ENCODE data around the gene RALGDS. TPM values are rescaled to one million over a fixed set of nuclear protein-coding genes. Genes with fewer than 3 reads are reported as not detected.
"Not testable (repeated sequence)": the region's sequence is repeated elsewhere in the genome, so short reads cannot be mapped to it uniquely, and the experiment has no call there.

RALGDS gene
- total RNA-seq, 1 donor from 2014 or later = 449 TPM

GRCh38 chr9:133073086-133074014, 47.7 kb downstream of the RALGDS start:
- Mint-ChIP-seq H3K9me3 (ENCODE audit: unreplicated experiment) (peaks cover 6% of the 10 kb centered on the region), H3K4me3 (ENCODE audit: unreplicated experiment) (no peak overlapping the region), H3K27me3 (ENCODE audit: unreplicated experiment) (peaks cover 2% of the 10 kb centered on the region), H3K27ac (ENCODE audit: unreplicated experiment) (no peak overlapping the region), H3K36me3 (ENCODE audit: unreplicated experiment) (no peaks in the 10 kb centered on the region), H3K4me1 (ENCODE audit: low read depth, unreplicated experiment) (no peaks in the 10 kb centered on the region)
- no peak for DNase-seq
- no peak for TF ChIP-seq CTCF (IDR thresholded peaks at IDR 0.05; ENCODE audit: partially characterized antibody, unreplicated experiment)

- H3K4me3 Mint-ChIP-seq (ENCODE audit: unreplicated experiment); H3K9me3 Mint-ChIP-seq (ENCODE audit: unreplicated experiment); H3K36me3 Mint-ChIP-seq (ENCODE audit: unreplicated experiment); H3K27me3 Mint-ChIP-seq (ENCODE audit: unreplicated experiment); H3K27ac Mint-ChIP-seq (ENCODE audit: unreplicated experiment); DNase-seq; H3K4me1 Mint-ChIP-seq (ENCODE audit: low read depth, unreplicated experiment): not testable (repeated sequence)
Measured at GRCh38 chr9:133072210-133072609, 48.8 kb downstream of the RALGDS start.

- Mint-ChIP-seq H3K4me1 (ENCODE audit: low read depth, unreplicated experiment) (no peaks in the 10 kb centered on the region), H3K4me3 (ENCODE audit: unreplicated experiment) (no peak overlapping the region)
Measured at GRCh38 chr9:133071484-133072150, 49.4 kb downstream of the RALGDS start.

GRCh38 chr9:133070985-133071384, 50.1 kb downstream of the RALGDS start:
- H3K4me3 Mint-ChIP-seq (ENCODE audit: unreplicated experiment); H3K27me3 Mint-ChIP-seq (ENCODE audit: unreplicated experiment); H3K9me3 Mint-ChIP-seq (ENCODE audit: unreplicated experiment); H3K36me3 Mint-ChIP-seq (ENCODE audit: unreplicated experiment); DNase-seq; H3K27ac Mint-ChIP-seq (ENCODE audit: unreplicated experiment); H3K4me1 Mint-ChIP-seq (ENCODE audit: low read depth, unreplicated experiment): not testable (repeated sequence)

More at GRCh38 chr9:133071484-133072150, 49.4 kb downstream of the RALGDS start:
- no peak for TF ChIP-seq CTCF (IDR thresholded peaks at IDR 0.05; ENCODE audit: partially characterized antibody, unreplicated experiment)
- H3K36me3 Mint-ChIP-seq (ENCODE audit: unreplicated experiment) = no peaks in the 10 kb centered on the region
- peaks cover 2% of the 10 kb centered on the region for H3K27me3 Mint-ChIP-seq (ENCODE audit: unreplicated experiment)
- H3K27ac Mint-ChIP-seq (ENCODE audit: unreplicated experiment) = no peak overlapping the region
- peaks cover 9% of the 10 kb centered on the region for H3K9me3 Mint-ChIP-seq (ENCODE audit: unreplicated experiment)
- DNase-seq = no peak

- H3K36me3 Mint-ChIP-seq (ENCODE audit: unreplicated experiment); DNase-seq; H3K4me1 Mint-ChIP-seq (ENCODE audit: low read depth, unreplicated experiment); H3K4me3 Mint-ChIP-seq (ENCODE audit: unreplicated experiment); H3K27ac Mint-ChIP-seq (ENCODE audit: unreplicated experiment); H3K27me3 Mint-ChIP-seq (ENCODE audit: unreplicated experiment); H3K9me3 Mint-ChIP-seq (ENCODE audit: unreplicated experiment): not testable (repeated sequence)
Measured at GRCh38 chr9:133070500-133070961, 50.5 kb downstream of the RALGDS start.

GRCh38 chr9:133068431-133068830, 52.6 kb downstream of the RALGDS start:
- not testable (repeated sequence) for H3K36me3 Mint-ChIP-seq (ENCODE audit: unreplicated experiment); H3K9me3 Mint-ChIP-seq (ENCODE audit: unreplicated experiment)

GRCh38 chr9:133067813-133068212, 53.2 kb downstream of the RALGDS start:
- no peaks in the 10 kb centered on the region for H3K4me1 Mint-ChIP-seq (ENCODE audit: low read depth, unreplicated experiment)
- peaks cover 9% of the 10 kb centered on the region for H3K9me3 Mint-ChIP-seq (ENCODE audit: unreplicated experiment)
- no peaks in the 10 kb centered on the region for H3K36me3 Mint-ChIP-seq (ENCODE audit: unreplicated experiment)
- no peak for DNase-seq
- H3K27me3 Mint-ChIP-seq (ENCODE audit: unreplicated experiment) = peaks cover 4% of the 10 kb centered on the region
- H3K4me3 Mint-ChIP-seq (ENCODE audit: unreplicated experiment) = no peak overlapping the region
- H3K27ac Mint-ChIP-seq (ENCODE audit: unreplicated experiment) = no peak overlapping the region
- no peak for TF ChIP-seq CTCF (IDR thresholded peaks at IDR 0.05; ENCODE audit: partially characterized antibody, unreplicated experiment)

More at GRCh38 chr9:133068431-133068830, 52.6 kb downstream of the RALGDS start:
- H3K4me3 Mint-ChIP-seq (ENCODE audit: unreplicated experiment); H3K4me1 Mint-ChIP-seq (ENCODE audit: low read depth, unreplicated experiment); H3K27ac Mint-ChIP-seq (ENCODE audit: unreplicated experiment); DNase-seq; H3K27me3 Mint-ChIP-seq (ENCODE audit: unreplicated experiment): not testable (repeated sequence)
